Measurements from ENCODE around the gene KIRREL3. TPM values are rescaled to one million over a fixed set of nuclear protein-coding genes. Genes with fewer than 3 reads are reported as not detected.

The KIRREL3 gene
- polyA plus RNA-seq, 1 donor (not counting 4 experiments of a cell fraction or from before 2014, with no cell fraction given), result 0.04 TPM

- H3K4me2 ChIP-seq (ENCODE audit: control insufficient read depth, extremely low read depth, insufficient read depth, low read depth, low read length), result no peak overlapping the region
- H3K4me3 ChIP-seq (ENCODE audit: control insufficient read depth in 2 of 3, extremely low read depth in 1 of 3, insufficient read depth in 2 of 3, low read depth in 1 of 3, low read length in 3 of 3), result no peak overlapping the region
- DNase-seq (ENCODE audit: low read depth, low spot score) (no peak), FAIRE-seq (no peak)
- no peak overlapping the region for H3K27ac ChIP-seq (ENCODE audit: control insufficient read depth, insufficient read depth, low read length)
- no peaks in the 10 kb centered on the region for H3K79me2 ChIP-seq (ENCODE audit: control insufficient read depth, insufficient read depth, low read length)
- H3K9ac ChIP-seq (ENCODE audit: control insufficient read depth, extremely low read depth, insufficient read depth, low read length), result no peak overlapping the region
- H3K9me3 ChIP-seq (ENCODE audit: control insufficient read depth, low read depth, low read length), result no peaks in the 10 kb centered on the region
- no peaks in the 10 kb centered on the region for H3K9me1 ChIP-seq (ENCODE audit: control insufficient read depth, extremely low read depth, insufficient read depth, low read length)
- no peaks in the 10 kb centered on the region for H3K27me3 ChIP-seq (ENCODE audit: control insufficient read depth, extremely low read depth, insufficient read depth, low read length)
- no peaks in the 10 kb centered on the region for H4K20me1 ChIP-seq (ENCODE audit: control insufficient read depth, extremely low read depth, insufficient read depth, low read length)
- no peaks in the 10 kb centered on the region for H3K36me3 ChIP-seq (ENCODE audit: control insufficient read depth in 2 of 2, extremely low read depth in 1 of 2, insufficient read depth in 2 of 2, low read length in 2 of 2)
- H2AFZ ChIP-seq (ENCODE audit: control insufficient read depth, low read length), result no peak overlapping the region
- TF ChIP-seq CTCF (optimal IDR thresholded peaks at IDR 0.05 in 1 of 3, IDR thresholded peaks at IDR 0.05 in 1 of 3, conservative IDR thresholded peaks at IDR 0.05 in 1 of 3; ENCODE audit: extremely low read depth in 1 of 3, insufficient read depth in 2 of 3, low read length in 3 of 3) (no peak), EZH2 (IDR thresholded peaks at IDR 0.05; ENCODE audit: low read length) (no peak)
- H3K4me1 ChIP-seq (ENCODE audit: control insufficient read depth, extremely low read depth, insufficient read depth, low read length), result no peaks in the 10 kb centered on the region
- dilution Hi-C loops (cut with MboI; ENCODE audit: extremely low pct_ligation_motif_present, low sequenced_read_pairs), result no loop called here
Measured at GRCh38 chr11:126687477-126687876, 313.1 kb downstream of the KIRREL3 start.

DNA sequence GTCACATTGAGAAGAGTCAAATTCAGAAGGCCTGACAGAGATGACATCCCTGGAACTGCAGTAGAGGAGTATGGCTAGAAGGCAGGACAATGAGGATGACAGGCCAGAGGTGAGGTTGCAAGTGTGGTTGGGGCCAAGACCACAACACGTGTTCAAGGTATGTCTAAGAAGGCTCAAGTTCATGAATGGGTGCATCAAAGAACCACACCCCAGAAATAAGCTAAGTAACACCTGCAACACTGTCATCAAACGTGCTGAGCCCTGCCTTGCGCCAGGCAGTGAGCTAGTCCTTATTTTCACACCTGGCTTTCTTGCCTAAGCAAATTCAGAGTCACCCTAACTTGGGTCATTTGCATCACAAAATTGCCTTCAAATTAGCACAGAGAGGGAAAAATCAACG is 313.6 kb downstream of the KIRREL3 start:
- Histone ChIP-seq H3K27ac (ENCODE audit: control insufficient read depth, insufficient read depth, low read length) (no peak overlapping the region), H3K4me2 (ENCODE audit: control insufficient read depth, extremely low read depth, insufficient read depth, low read depth, low read length) (no peak overlapping the region), H3K79me2 (ENCODE audit: control insufficient read depth, insufficient read depth, low read length) (no peaks in the 10 kb centered on the region), H3K9ac (ENCODE audit: control insufficient read depth, extremely low read depth, insufficient read depth, low read length) (no peak overlapping the region), H3K9me1 (ENCODE audit: control insufficient read depth, extremely low read depth, insufficient read depth, low read length) (no peaks in the 10 kb centered on the region), H3K9me3 (ENCODE audit: control insufficient read depth, low read depth, low read length) (no peaks in the 10 kb centered on the region), H3K4me1 (ENCODE audit: control insufficient read depth, extremely low read depth, insufficient read depth, low read length) (no peaks in the 10 kb centered on the region), H4K20me1 (ENCODE audit: control insufficient read depth, extremely low read depth, insufficient read depth, low read length) (no peaks in the 10 kb centered on the region), H3K4me3 (ENCODE audit: control insufficient read depth in 2 of 3, extremely low read depth in 1 of 3, insufficient read depth in 2 of 3, low read depth in 1 of 3, low read length in 3 of 3) (no peak overlapping the region), H2AFZ (ENCODE audit: control insufficient read depth, low read length) (no peak overlapping the region), H3K36me3 (ENCODE audit: control insufficient read depth in 2 of 2, extremely low read depth in 1 of 2, insufficient read depth in 2 of 2, low read length in 2 of 2) (no peaks in the 10 kb centered on the region), H3K27me3 (ENCODE audit: control insufficient read depth, extremely low read depth, insufficient read depth, low read length) (no peaks in the 10 kb centered on the region)
- FAIRE-seq, result no peak
- DNase-seq (ENCODE audit: low read depth, low spot score), result no peak
- dilution Hi-C loops (cut with MboI; ENCODE audit: extremely low pct_ligation_motif_present, low sequenced_read_pairs), result no loop called here
- TF ChIP-seq CTCF (optimal IDR thresholded peaks at IDR 0.05 in 1 of 3, IDR thresholded peaks at IDR 0.05 in 1 of 3, conservative IDR thresholded peaks at IDR 0.05 in 1 of 3; ENCODE audit: extremely low read depth in 1 of 3, insufficient read depth in 2 of 3, low read length in 3 of 3) (no peak), EZH2 (IDR thresholded peaks at IDR 0.05; ENCODE audit: low read length) (no peak)
